PC-3 (cell line): Measurements from ENCODE around the gene C11orf68. TPM values are rescaled to one million over a fixed set of nuclear protein-coding genes. Genes with fewer than 3 reads are reported as not detected.

Experiments used
- ATAC-seq: fragments of 200-7000 bp; cut with Tn5 transposase; 2 replicates; pipeline ENCODE4 v1.9.1; 2020; ENCODE audit warnings: mild to moderate bottlenecking, moderate library complexity
- BruUV-seq: library from RNA; stranded (reverse); fragments of 400-500 nt; replicated peaks from 2 replicates; lab custom pipeline; 2021; lab: Mats Ljungman, UMichigan
- CTCF ChIA-PET: fragments of 300-600 bp; sonication (Branson Sonifier 250); formaldehyde crosslinking; loops from one replicate; lab custom pipeline; 2022; ENCODE audit warnings: antibody characterized with exemption; lab: Charles Lee
- POLR2A ChIA-PET: fragments of 300-600 bp; sonication (Branson Sonifier 250); formaldehyde crosslinking; loops from one replicate; lab custom pipeline; 2022; ENCODE audit warnings: antibody characterized with exemption; ENCODE audit not compliant: unreplicated experiment; lab: Charles Lee
- DNase-seq: peaks from one replicate; pipeline ENCODE4 v3.0.0-alpha.2; 2015
- H2AFZ ChIP-seq: fragments of 300-600 bp; sonication (generic); 2 replicates; pipeline ENCODE4 v1.6.0; 2016; ENCODE audit warnings: antibody characterized with exemption, low read length
- H3F3A ChIP-seq: fragments of 300-600 bp; sonication (generic); one replicate; pipeline ENCODE4 v1.6.0; 2017; ENCODE audit warnings: antibody characterized with exemption, low read length, control low read depth, mild to moderate bottlenecking; ENCODE audit not compliant: unreplicated experiment
- H3K27ac ChIP-seq: fragments of 300-600 bp; sonication (generic); 2 replicates; pipeline ENCODE4 v1.5.1; 2016; ENCODE audit warnings: mild to moderate bottlenecking, low read length
- H3K27me3 ChIP-seq: fragments of 300-600 bp; sonication (generic); 2 replicates; pipeline ENCODE4 v1.6.1; 2016; ENCODE audit warnings: low read length, mixed read lengths
- H3K36me3 ChIP-seq: fragments of 300-600 bp; sonication (generic); 2 replicates; pipeline ENCODE4 v1.6.1; 2016; ENCODE audit warnings: low read depth, mixed run types, low read length, mixed read lengths
- H3K4me1 ChIP-seq: fragments of 300-600 bp; sonication (generic); 2 replicates; pipeline ENCODE4 v1.5.1; 2016; ENCODE audit warnings: low read length; ENCODE audit not compliant: insufficient read depth
- H3K4me2 ChIP-seq: fragments of 300-600 bp; sonication (generic); 2 replicates; pipeline ENCODE4 v1.6.0; 2016; ENCODE audit warnings: low read length
- H3K4me3 ChIP-seq: fragments of 300-600 bp; sonication (generic); 2 replicates; pipeline ENCODE4 v1.5.1; 2016; ENCODE audit warnings: mild to moderate bottlenecking, low read length, mixed read lengths
- H3K79me2 ChIP-seq: fragments of 300-600 bp; sonication (generic); 2 replicates; pipeline ENCODE4 v1.6.1; 2017; ENCODE audit warnings: low read length, mixed read lengths
- H3K9ac ChIP-seq: fragments of 300-600 bp; sonication (generic); 2 replicates; pipeline ENCODE4 v1.6.0; 2016; ENCODE audit warnings: mild to moderate bottlenecking, low read length
- H3K9me2 ChIP-seq: fragments of 300-600 bp; sonication (generic); replicated peaks from 2 replicates; pipeline ENCODE4 v1.6.1; 2016; ENCODE audit warnings: mixed run types, low read length, mixed read lengths
- H3K9me3 ChIP-seq: fragments of 300-600 bp; sonication (generic); 2 replicates; pipeline ENCODE4 v1.6.1; 2016; ENCODE audit warnings: low read length, mixed read lengths
- H4K20me1 ChIP-seq: fragments of 300-600 bp; sonication (generic); 2 replicates; pipeline ENCODE4 v1.6.1; 2016; ENCODE audit warnings: low read length, mixed read lengths
- EZH2 ChIP-seq: fragments of 300-600 bp; sonication (generic); IDR thresholded peaks from one replicate; pipeline ENCODE4 v1.6.1; 2017; ENCODE audit warnings: antibody characterized with exemption, mild to moderate bottlenecking, low read length; ENCODE audit not compliant: unreplicated experiment
- EZH2phosphoT487 ChIP-seq: fragments of 300-600 bp; sonication (generic); IDR thresholded peaks from 2 replicates; pipeline ENCODE4 v1.6.1; 2018; ENCODE audit warnings: mild to moderate bottlenecking, antibody characterized with exemption, low read length, borderline replicate concordance
- intact Hi-C: fragments of 100-400 bp; cut with micrococcal nuclease; formaldehyde crosslinking; loops from 2 replicates; pipeline ENCODE4 v1.9.0; 2023
- total RNA-seq: library from RNA; depleted of rRNA; stranded (reverse); fragments of >200 nt; gene quantifications from 2 replicates; pipeline ENCODE4 v1.2.3, GENCODE V29; 2014
- TF ChIP-seq, protein P1 (sequence below): fragments of 300-600 bp; sonication (generic); conservative IDR thresholded peaks from 2 replicates; pipeline ENCODE4 v1.5.1; 2017; ENCODE audit warnings: antibody characterized with exemption, low read depth, mild to moderate bottlenecking, low read length

The C11orf68 gene
- total RNA-seq, 1 experiment from 2014 or later, result 61.3 TPM

DNA sequence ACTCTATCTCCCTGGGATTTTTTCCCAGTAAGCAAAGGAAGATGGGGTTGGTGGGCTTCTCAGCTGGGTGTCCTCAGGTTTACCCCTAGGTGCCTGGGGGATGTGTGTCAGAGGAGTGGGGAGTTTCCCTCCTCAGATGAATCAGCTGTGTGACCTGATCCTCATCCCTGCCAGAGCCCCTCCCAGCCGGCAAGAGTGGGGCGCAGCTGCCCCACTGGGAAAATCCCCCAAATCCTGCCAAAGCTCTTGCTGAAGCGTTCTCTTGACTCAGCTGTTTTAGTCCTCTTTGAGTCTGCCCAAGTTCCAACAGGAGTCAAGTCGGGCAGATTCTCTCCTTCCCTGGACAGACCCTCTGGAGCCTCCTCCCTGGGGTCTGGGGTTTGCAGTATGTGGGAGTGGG, 6.0 kb downstream of the C11orf68 start:
- intact Hi-C loops, result loop anchor here (2.0 kb wide), 1 partner anchor 16 kb away; no protein-coding TSS in a partner anchor

DNA sequence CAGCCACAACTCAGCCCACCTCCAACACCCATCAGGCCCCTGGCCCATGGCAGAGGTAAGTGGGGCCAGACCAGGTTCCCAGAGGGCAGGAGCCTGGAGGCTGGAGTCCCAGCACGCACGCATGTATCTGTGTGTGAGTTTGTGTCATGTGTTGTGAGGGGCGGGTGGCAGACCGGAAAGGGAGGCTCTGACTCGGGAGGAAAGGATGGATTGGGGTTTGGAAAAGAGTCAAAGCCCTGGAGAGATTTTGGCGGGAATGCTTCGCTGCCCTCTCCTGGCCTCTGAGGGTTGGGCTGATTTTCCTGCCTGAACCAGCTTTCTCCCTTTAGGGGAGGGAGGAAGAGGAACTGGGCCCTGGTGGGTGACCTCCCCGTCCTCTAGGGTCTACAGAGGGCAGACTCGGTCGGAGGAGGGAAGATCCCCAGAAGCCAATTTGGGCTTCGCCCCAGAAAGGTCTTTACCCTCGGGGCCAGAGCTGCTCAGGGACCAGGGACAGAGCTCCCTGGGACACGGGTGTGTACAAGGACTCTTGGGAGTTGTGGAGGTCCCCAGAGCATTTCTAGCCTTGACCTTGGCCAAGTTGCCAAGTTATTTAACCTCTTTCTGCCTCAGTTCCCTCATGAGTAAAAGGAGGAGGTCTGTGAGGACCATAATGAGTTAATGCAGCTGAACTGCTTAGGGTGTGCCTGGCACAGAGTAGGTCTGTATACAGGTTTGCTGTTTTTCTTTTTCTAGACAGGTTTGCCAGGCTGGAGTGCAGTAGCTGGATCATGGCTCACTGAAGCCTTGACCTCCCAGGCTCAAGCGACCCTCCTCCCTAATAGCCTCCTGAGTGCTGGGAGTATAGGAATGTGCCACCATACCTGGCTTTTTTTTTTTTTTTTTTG, 6.9 kb downstream of the C11orf68 start:
- peak; percentile 99 for DNase-seq
- Histone ChIP-seq H3K79me2 (peaks cover 68% of the 10 kb centered on the region), H3K4me3 (no peak overlapping the region), H3K36me3 (no peaks in the 10 kb centered on the region), H3F3A (peaks cover 3% of the 10 kb centered on the region), H2AFZ (no peak overlapping the region; the same call in 1 of the 2 replicates), H3K9me2 (no peaks in the 10 kb centered on the region), H3K9me3 (no peaks in the 10 kb centered on the region), H4K20me1 (no peaks in the 10 kb centered on the region), H3K4me1 (peaks cover 82% of the 10 kb centered on the region), H3K9ac (peak overlapping the region; percentile 78), H3K27ac (peak overlapping the region; percentile 93), H3K4me2 (peak overlapping the region; percentile 50), H3K27me3 (no peaks in the 10 kb centered on the region)
- no TSS peak for BruUV-seq
- peak; percentile 46 for ATAC-seq
- TF ChIP-seq, protein P1, sequence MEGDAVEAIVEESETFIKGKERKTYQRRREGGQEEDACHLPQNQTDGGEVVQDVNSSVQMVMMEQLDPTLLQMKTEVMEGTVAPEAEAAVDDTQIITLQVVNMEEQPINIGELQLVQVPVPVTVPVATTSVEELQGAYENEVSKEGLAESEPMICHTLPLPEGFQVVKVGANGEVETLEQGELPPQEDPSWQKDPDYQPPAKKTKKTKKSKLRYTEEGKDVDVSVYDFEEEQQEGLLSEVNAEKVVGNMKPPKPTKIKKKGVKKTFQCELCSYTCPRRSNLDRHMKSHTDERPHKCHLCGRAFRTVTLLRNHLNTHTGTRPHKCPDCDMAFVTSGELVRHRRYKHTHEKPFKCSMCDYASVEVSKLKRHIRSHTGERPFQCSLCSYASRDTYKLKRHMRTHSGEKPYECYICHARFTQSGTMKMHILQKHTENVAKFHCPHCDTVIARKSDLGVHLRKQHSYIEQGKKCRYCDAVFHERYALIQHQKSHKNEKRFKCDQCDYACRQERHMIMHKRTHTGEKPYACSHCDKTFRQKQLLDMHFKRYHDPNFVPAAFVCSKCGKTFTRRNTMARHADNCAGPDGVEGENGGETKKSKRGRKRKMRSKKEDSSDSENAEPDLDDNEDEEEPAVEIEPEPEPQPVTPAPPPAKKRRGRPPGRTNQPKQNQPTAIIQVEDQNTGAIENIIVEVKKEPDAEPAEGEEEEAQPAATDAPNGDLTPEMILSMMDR, result peak; percentile 66
- TF ChIP-seq EZH2, result no peak
- intact Hi-C loops, result loop anchor here (1.0 to 2.0 kb wide), 3 partner anchors 12 to 21 kb away; partner anchors contain the start of genes CCDC85B and FOSL1
- POLR2A ChIA-PET, result interaction anchor here (0.6 to 2.5 kb wide), 6 partner anchors 11 to 99 kb away, joined by 3 to 31 read pairs (median 14); partner anchors contain the start of genes CCDC85B, FIBP and FOSL1
- CTCF ChIA-PET, result interaction anchor here (0.6 to 1.4 kb wide), 6 partner anchors 10 to 52 kb away, joined by 3 to 15 read pairs (median 4); partner anchors contain the start of gene FIBP

More for the DNA sequence above, 6.0 kb downstream of the C11orf68 start:
- DNase-seq (peak; percentile 89), ATAC-seq (0 out of 2 replicates have a peak, but pooled peaks have one; percentile 0)
- Histone ChIP-seq H3K79me2 (peaks cover 73% of the 10 kb centered on the region), H4K20me1 (no peaks in the 10 kb centered on the region), H3K36me3 (no peaks in the 10 kb centered on the region), H3K4me2 (peak overlapping the region; percentile 50), H3K9ac (peak overlapping the region; percentile 78), H3K27me3 (no peaks in the 10 kb centered on the region), H2AFZ (no peak overlapping the region), H3K4me1 (peaks cover 90% of the 10 kb centered on the region), H3K9me3 (no peaks in the 10 kb centered on the region), H3F3A (peaks cover 5% of the 10 kb centered on the region), H3K27ac (peak overlapping the region; percentile 93), H3K9me2 (no peaks in the 10 kb centered on the region), H3K4me3 (peak overlapping the region; percentile 0; the same call in 1 of the 2 replicates)
- TF ChIP-seq, protein P1, result no peak
- TF ChIP-seq EZH2phosphoT487, result no peak
- no peak for TF ChIP-seq EZH2
- TSS peak; percentile 15 for BruUV-seq
- CTCF ChIA-PET, result interaction anchor here (0.6 to 1.4 kb wide), 3 partner anchors 22 to 53 kb away, joined by 3 to 4 read pairs (median 3); no protein-coding TSS in a partner anchor
- POLR2A ChIA-PET, result interaction anchor here (0.6 to 2.5 kb wide), 4 partner anchors 12 to 24 kb away, joined by 3 to 31 read pairs (median 18); partner anchors contain the start of genes CCDC85B and FOSL1
